NB4 (cell line): ENCODE data around the gene DNAJC15.

ENCODE experiments used
- CTCF ChIP-seq: IDR thresholded peaks from one replicate; pipeline ENCODE4 v1.5.1; 2012; ENCODE audit warnings: low read depth, low read length
- MAX ChIP-seq: IDR thresholded peaks from 2 replicates; pipeline ENCODE4 v1.6.1; 2011; ENCODE audit warnings: low read depth, low read length
- MYC ChIP-seq: IDR thresholded peaks from 2 replicates; pipeline ENCODE4 v1.6.1; 2011; ENCODE audit warnings: low read depth, low read length
- POLR2A ChIP-seq: IDR thresholded peaks from 2 replicates; pipeline ENCODE4 v1.6.1; 2011; ENCODE audit warnings: mild to moderate bottlenecking; ENCODE audit not compliant: insufficient read length; ENCODE audit errors: extremely low read depth

- TF ChIP-seq MAX (no peak), CTCF (no peak), POLR2A (no peak), MYC (no peak)
Measured at GRCh38 chr13:43154839-43155238, 131.5 kb downstream of the DNAJC15 start.
